ENCODE results near the gene TPCN2. TPM values are rescaled to one million over a fixed set of nuclear protein-coding genes. Genes with fewer than 3 reads are reported as not detected.

The TPCN2 gene
- total and polyA plus RNA-seq, 2 of the 4 experiments (the other 2 are of a cell fraction): 3.4 to 8.0 TPM

DNA sequence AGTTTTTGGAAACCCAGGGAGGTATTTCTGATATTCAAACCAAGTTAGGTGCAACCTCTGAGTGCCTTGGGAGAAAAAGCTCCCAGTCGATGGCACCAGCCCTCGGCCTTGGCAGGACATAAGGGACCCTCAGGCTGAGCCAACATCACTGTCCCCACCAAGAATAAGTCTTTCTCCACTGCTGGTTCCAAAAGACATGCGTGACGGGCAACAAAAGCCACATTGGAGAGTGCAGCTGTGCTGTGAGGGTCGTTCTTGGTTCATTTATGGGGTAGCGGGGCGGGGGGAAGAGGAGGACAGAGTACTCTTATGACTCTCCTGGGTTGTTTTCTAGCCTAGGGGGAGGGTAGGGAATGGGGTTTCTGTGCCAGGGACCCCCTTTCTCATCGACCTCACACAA is 11.2 kb upstream of the TPCN2 start:
- TF ChIP-seq, protein P1, sequence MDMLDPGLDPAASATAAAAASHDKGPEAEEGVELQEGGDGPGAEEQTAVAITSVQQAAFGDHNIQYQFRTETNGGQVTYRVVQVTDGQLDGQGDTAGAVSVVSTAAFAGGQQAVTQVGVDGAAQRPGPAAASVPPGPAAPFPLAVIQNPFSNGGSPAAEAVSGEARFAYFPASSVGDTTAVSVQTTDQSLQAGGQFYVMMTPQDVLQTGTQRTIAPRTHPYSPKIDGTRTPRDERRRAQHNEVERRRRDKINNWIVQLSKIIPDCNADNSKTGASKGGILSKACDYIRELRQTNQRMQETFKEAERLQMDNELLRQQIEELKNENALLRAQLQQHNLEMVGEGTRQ (IDR thresholded peaks at IDR 0.05; ENCODE audit: low read depth, low read length): no peak
- TF ChIP-seq MAFK (IDR thresholded peaks at IDR 0.05; ENCODE audit: low read depth, low read length): no peak
- TF ChIP-seq, protein P2, sequence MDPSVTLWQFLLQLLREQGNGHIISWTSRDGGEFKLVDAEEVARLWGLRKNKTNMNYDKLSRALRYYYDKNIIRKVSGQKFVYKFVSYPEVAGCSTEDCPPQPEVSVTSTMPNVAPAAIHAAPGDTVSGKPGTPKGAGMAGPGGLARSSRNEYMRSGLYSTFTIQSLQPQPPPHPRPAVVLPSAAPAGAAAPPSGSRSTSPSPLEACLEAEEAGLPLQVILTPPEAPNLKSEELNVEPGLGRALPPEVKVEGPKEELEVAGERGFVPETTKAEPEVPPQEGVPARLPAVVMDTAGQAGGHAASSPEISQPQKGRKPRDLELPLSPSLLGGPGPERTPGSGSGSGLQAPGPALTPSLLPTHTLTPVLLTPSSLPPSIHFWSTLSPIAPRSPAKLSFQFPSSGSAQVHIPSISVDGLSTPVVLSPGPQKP (IDR thresholded peaks at IDR 0.05; ENCODE audit: borderline replicate concordance, low read depth, low read length): no peak
- no peak for TF ChIP-seq RFX5 (IDR thresholded peaks at IDR 0.05; ENCODE audit: low read depth, low read length)
- TF ChIP-seq CEBPB (IDR thresholded peaks at IDR 0.05; ENCODE audit: low read depth, low read length): no peak
- TF ChIP-seq, protein P3, sequence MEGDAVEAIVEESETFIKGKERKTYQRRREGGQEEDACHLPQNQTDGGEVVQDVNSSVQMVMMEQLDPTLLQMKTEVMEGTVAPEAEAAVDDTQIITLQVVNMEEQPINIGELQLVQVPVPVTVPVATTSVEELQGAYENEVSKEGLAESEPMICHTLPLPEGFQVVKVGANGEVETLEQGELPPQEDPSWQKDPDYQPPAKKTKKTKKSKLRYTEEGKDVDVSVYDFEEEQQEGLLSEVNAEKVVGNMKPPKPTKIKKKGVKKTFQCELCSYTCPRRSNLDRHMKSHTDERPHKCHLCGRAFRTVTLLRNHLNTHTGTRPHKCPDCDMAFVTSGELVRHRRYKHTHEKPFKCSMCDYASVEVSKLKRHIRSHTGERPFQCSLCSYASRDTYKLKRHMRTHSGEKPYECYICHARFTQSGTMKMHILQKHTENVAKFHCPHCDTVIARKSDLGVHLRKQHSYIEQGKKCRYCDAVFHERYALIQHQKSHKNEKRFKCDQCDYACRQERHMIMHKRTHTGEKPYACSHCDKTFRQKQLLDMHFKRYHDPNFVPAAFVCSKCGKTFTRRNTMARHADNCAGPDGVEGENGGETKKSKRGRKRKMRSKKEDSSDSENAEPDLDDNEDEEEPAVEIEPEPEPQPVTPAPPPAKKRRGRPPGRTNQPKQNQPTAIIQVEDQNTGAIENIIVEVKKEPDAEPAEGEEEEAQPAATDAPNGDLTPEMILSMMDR (conservative IDR thresholded peaks at IDR 0.05; ENCODE audit: low read depth, low read length): no peak
- no peak for TF ChIP-seq POLR2A (IDR thresholded peaks at IDR 0.05; ENCODE audit: low read depth, low read length)
- no peak for TF ChIP-seq NFE2L2 (IDR thresholded peaks at IDR 0.05; ENCODE audit: low read depth, low read length)
- TF ChIP-seq RCOR1 (IDR thresholded peaks at IDR 0.05; ENCODE audit: insufficient replicate concordance, low read length): no peak
- TF ChIP-seq SMC3 (IDR thresholded peaks at IDR 0.05; ENCODE audit: low read depth, low read length): no peak
- TF ChIP-seq CHD1 (IDR thresholded peaks at IDR 0.05; ENCODE audit: low read depth, low read length): no peak
- no peak for TF ChIP-seq MXI1 (IDR thresholded peaks at IDR 0.05; ENCODE audit: borderline replicate concordance, low read depth, low read length)
- BruUV-seq (replicated peaks): no TSS peak
- Histone ChIP-seq H2BK15ac (ENCODE audit: low read depth, low read length) (no peak overlapping the region), H3K9me1 (ENCODE audit: insufficient read depth, low read length) (peaks cover 17% of the 10 kb centered on the region), H3K4ac (ENCODE audit: low read depth, low read length) (no peak overlapping the region), H4K91ac (ENCODE audit: insufficient read depth, low read depth, low read length) (no peak overlapping the region), H3K36me3 (ENCODE audit: control insufficient read depth, insufficient read depth, low read length) (no peaks in the 10 kb centered on the region), H3K27me3 (ENCODE audit: control insufficient read depth, insufficient read depth, low read length) (peaks cover 2% of the 10 kb centered on the region; the same call in 1 of the 2 replicates), H4K20me1 (ENCODE audit: insufficient read depth, low read length) (no peaks in the 10 kb centered on the region), H3K27ac (ENCODE audit: insufficient read depth, low read length) (no peak overlapping the region), H3K79me1 (ENCODE audit: low read depth in 1 of 2, low read length in 2 of 2) (no peaks in the 10 kb centered on the region), H3K18ac (ENCODE audit: low read depth, low read length) (no peak overlapping the region), H3K9ac (ENCODE audit: low read depth, low read length) (no peak overlapping the region), H3K14ac (replicated peaks; ENCODE audit: low read depth, low read length) (no peak overlapping the region), H2BK120ac (ENCODE audit: low read depth, low read length) (no peak overlapping the region), H3K4me2 (ENCODE audit: low read depth, low read length) (no peak overlapping the region), H2AK9ac (replicated peaks; ENCODE audit: low read depth, low read length, poor library complexity) (no peak overlapping the region), H2AFZ (replicated peaks; ENCODE audit: low read length, poor library complexity) (no peak overlapping the region), H2BK20ac (ENCODE audit: low read depth, low read length) (no peak overlapping the region), H3K4me3 (ENCODE audit: insufficient read depth, low read depth, low read length) (no peak overlapping the region), H2BK5ac (ENCODE audit: low read depth, low read length, poor library complexity, severe bottlenecking) (no peak overlapping the region), H2AK5ac (ENCODE audit: low read depth, low read length) (no peak overlapping the region), H3K56ac (ENCODE audit: extremely low read depth, insufficient read depth, low read length) (no peak overlapping the region), H3K4me1 (ENCODE audit: control insufficient read depth, insufficient read depth, low read length) (peaks cover 21% of the 10 kb centered on the region), H4K5ac (ENCODE audit: low read depth, low read length) (no peak overlapping the region), H4K8ac (ENCODE audit: low read depth in 2 of 2, low read length in 2 of 2) (no peak overlapping the region), H3K23ac (ENCODE audit: low read depth, low read length) (no peak overlapping the region), H3K9me3 (ENCODE audit: control insufficient read depth, insufficient read depth, low read length) (no peaks in the 10 kb centered on the region)
- DNase-seq: no peak
- dilution Hi-C loops (cut with HindIII; ENCODE audit: low sequenced_read_pairs, unreplicated experiment): no loop called here
- in situ Hi-C loops (cut with MboI; ENCODE audit: low sequenced_read_pairs): no loop called here
- POLR2A ChIA-PET (ENCODE audit: unreplicated experiment): no interaction called here
- no CpG with 5 or more reads among the region's 8 CpGs for WGBS, 2 experiments (ENCODE audit: extremely low coverage in 2 of 2, insufficient read length in 1 of 2)
- CTCF ChIA-PET: no interaction called here
- no peak for ATAC-seq (ENCODE audit: low read depth)
- intact Hi-C loops (cut with micrococcal nuclease): no loop called here

All from IMR-90 (cell line).